Activated CD4-positive, alpha-beta memory T cell treated with anti-CD3 and anti-CD28 coated beads, Interleukin-2, amount 10 ng/mL, durations not matched to agents 7 days and 5 days (primary cell): ENCODE measurements around the gene MILR1. TPM values are rescaled to one million over a fixed set of nuclear protein-coding genes. Genes with fewer than 3 reads are reported as not detected.

Source experiments
- CTCF ChIA-PET: fragments of 350-600 bp; sonication (Branson Sonifier 250); formaldehyde crosslinking; loops from one replicate; lab custom pipeline; 2021; ENCODE audit warnings: antibody characterized with exemption, inconsistent platforms; lab: Charles Lee
- POLR2A ChIA-PET: fragments of 350-600 bp; sonication (Branson Sonifier 250); formaldehyde crosslinking; loops from one replicate; lab custom pipeline; 2021; ENCODE audit warnings: antibody characterized with exemption; lab: Charles Lee
- DNase-seq: peaks from one replicate; pipeline ENCODE4 v3.0.0-alpha.2; 2020
- H3K27ac Mint-ChIP-seq: one replicate; pipeline ENCODE4 v1.8.0; 2021; ENCODE audit warnings: mild to moderate bottlenecking, mixed read lengths
- H3K27me3 Mint-ChIP-seq: one replicate; pipeline ENCODE4 v1.8.0; 2021; ENCODE audit warnings: mixed read lengths
- H3K36me3 Mint-ChIP-seq: one replicate; pipeline ENCODE4 v1.8.0; 2021; ENCODE audit warnings: low read depth, mixed read lengths
- H3K4me1 Mint-ChIP-seq: one replicate; pipeline ENCODE4 v1.8.0; 2021; ENCODE audit warnings: mixed read lengths
- H3K4me3 Mint-ChIP-seq: one replicate; pipeline ENCODE4 v1.8.0; 2021; ENCODE audit warnings: mild to moderate bottlenecking, mixed read lengths
- H3K9me3 Mint-ChIP-seq: one replicate; pipeline ENCODE4 v1.8.0; 2021; ENCODE audit warnings: mixed read lengths
- total RNA-seq, 2 experiments: library from RNA; stranded (reverse); gene quantifications; one replicate each; pipeline ENCODE4 v1.2.3, GENCODE V29; 2021

MILR1 gene
- total RNA-seq, result under 1 TPM; 0.35 to 0.80 TPM

GRCh38 chr17:64448665-64449512 is at the start of gene MILR1:
Gene MILR1, plus strand, starts transcription at chr17:64449115. Its CDS starts 54 bp downstream, at chr17:64449169.
- Mint-ChIP-seq H3K27me3 (no peaks in the 10 kb centered on the region), H3K4me1 (peaks cover 22% of the 10 kb centered on the region), H3K36me3 (no peaks in the 10 kb centered on the region), H3K4me3 (no peak within 1 kb of the TSS), H3K9me3 (no peaks in the 10 kb centered on the region), H3K27ac (peak within 1 kb of the TSS; percentile 37)
- ChIA-PET POLR2A (interaction anchor here (0.7 to 1.2 kb wide), 2 partner anchors 8 to 174 kb away, joined by 4 read pairs; no protein-coding TSS in a partner anchor), CTCF (interaction anchor here (0.8 to 1.3 kb wide), 3 partner anchors 11 to 41 kb away, joined by 3 to 6 read pairs (median 3); no protein-coding TSS in a partner anchor)
- no peak for DNase-seq

GRCh38 chr17:64399767-64400156 is 49.2 kb upstream of the MILR1 start:
- Mint-ChIP-seq H3K4me3 (no peak overlapping the region), H3K9me3 (no peaks in the 10 kb centered on the region), H3K27ac (no peak overlapping the region), H3K4me1 (peaks cover 17% of the 10 kb centered on the region), H3K27me3 (peaks cover 1% of the 10 kb centered on the region), H3K36me3 (no peaks in the 10 kb centered on the region)
- CTCF ChIA-PET, result interaction anchor here (1.1 kb wide), 1 partner anchor 78 kb away, joined by 3 read pairs; no protein-coding TSS in a partner anchor
- no peak for DNase-seq
- POLR2A ChIA-PET, result no interaction called here

- Mint-ChIP-seq H3K27ac (no peak overlapping the region), H3K4me1 (peaks cover 17% of the 10 kb centered on the region), H3K4me3 (no peak overlapping the region), H3K9me3 (no peaks in the 10 kb centered on the region), H3K27me3 (peaks cover 1% of the 10 kb centered on the region), H3K36me3 (no peaks in the 10 kb centered on the region)
- DNase-seq, result no peak
- ChIA-PET POLR2A (no interaction called here), CTCF (no interaction called here)
Observed at GRCh38 chr17:64400642-64401041, 48.3 kb upstream of the MILR1 start.

- DNase-seq, result no peak
- no peak overlapping the region for H3K27ac Mint-ChIP-seq
- no peaks in the 10 kb centered on the region for H3K36me3 Mint-ChIP-seq
- ChIA-PET CTCF (interaction anchor here (0.9 to 1.1 kb wide), 3 partner anchors 17 to 81 kb away, joined by 3 to 4 read pairs (median 3); no protein-coding TSS in a partner anchor), POLR2A (no interaction called here)
- H3K4me3 Mint-ChIP-seq, result no peak overlapping the region
- H3K9me3 Mint-ChIP-seq, result no peaks in the 10 kb centered on the region
- H3K4me1 Mint-ChIP-seq, result peaks cover 15% of the 10 kb centered on the region
- H3K27me3 Mint-ChIP-seq, result peaks cover 1% of the 10 kb centered on the region
Observed at GRCh38 chr17:64401244-64401860, 47.6 kb upstream of the MILR1 start.

- Mint-ChIP-seq H3K36me3 (no peaks in the 10 kb centered on the region), H3K4me3 (no peak overlapping the region), H3K9me3 (no peaks in the 10 kb centered on the region)
Observed at GRCh38 chr17:64401941-64402340, 47.0 kb upstream of the MILR1 start.

GRCh38 chr17:64402469-64402868 is 46.4 kb upstream of the MILR1 start:
- ChIA-PET CTCF (interaction anchor here (0.7 to 1.1 kb wide), 3 partner anchors 18 to 167 kb away, joined by 3 to 4 read pairs (median 3); no protein-coding TSS in a partner anchor), POLR2A (no interaction called here)
- Mint-ChIP-seq H3K4me3 (no peak overlapping the region), H3K9me3 (no peaks in the 10 kb centered on the region), H3K36me3 (no peaks in the 10 kb centered on the region), H3K27me3 (no peaks in the 10 kb centered on the region), H3K4me1 (peaks cover 17% of the 10 kb centered on the region), H3K27ac (no peak overlapping the region)
- no peak for DNase-seq

More at GRCh38 chr17:64401941-64402340, 47.0 kb upstream of the MILR1 start:
- Mint-ChIP-seq H3K27ac (peak overlapping the region; percentile 32), H3K4me1 (peaks cover 17% of the 10 kb centered on the region), H3K27me3 (no peaks in the 10 kb centered on the region)
- POLR2A ChIA-PET, result no interaction called here
- CTCF ChIA-PET, result interaction anchor here (0.9 to 1.1 kb wide), 3 partner anchors 17 to 82 kb away, joined by 3 to 4 read pairs (median 3); no protein-coding TSS in a partner anchor
- no peak for DNase-seq

GRCh38 chr17:64403881-64404460 is 44.9 kb upstream of the MILR1 start:
- CTCF ChIA-PET, result no interaction called here
- Mint-ChIP-seq H3K36me3 (no peaks in the 10 kb centered on the region), H3K9me3 (no peaks in the 10 kb centered on the region), H3K4me1 (peaks cover 17% of the 10 kb centered on the region), H3K4me3 (no peak overlapping the region), H3K27ac (no peak overlapping the region), H3K27me3 (no peaks in the 10 kb centered on the region)
- POLR2A ChIA-PET, result no interaction called here
- no peak for DNase-seq

GRCh38 chr17:64406321-64407200 is 42.4 kb upstream of the MILR1 start:
- Mint-ChIP-seq H3K9me3 (no peaks in the 10 kb centered on the region), H3K36me3 (no peaks in the 10 kb centered on the region), H3K4me1 (peaks cover 11% of the 10 kb centered on the region), H3K27ac (no peak overlapping the region), H3K27me3 (no peaks in the 10 kb centered on the region), H3K4me3 (no peak overlapping the region)
- POLR2A ChIA-PET, result no interaction called here
- CTCF ChIA-PET, result interaction anchor here (2.2 kb wide), 1 partner anchor 12 kb away, joined by 6 read pairs; no protein-coding TSS in a partner anchor
- DNase-seq, result no peak

- no peaks in the 10 kb centered on the region for H3K9me3 Mint-ChIP-seq
- ChIA-PET CTCF (interaction anchor here (3.6 kb wide), 1 partner anchor 8 kb away, joined by 17 read pairs; no protein-coding TSS in a partner anchor), POLR2A (no interaction called here)
- no peaks in the 10 kb centered on the region for H3K36me3 Mint-ChIP-seq
- no peak overlapping the region for H3K4me3 Mint-ChIP-seq
- H3K4me1 Mint-ChIP-seq, result peaks cover 1% of the 10 kb centered on the region
- H3K27ac Mint-ChIP-seq, result no peak overlapping the region
- peaks cover 3% of the 10 kb centered on the region for H3K27me3 Mint-ChIP-seq
- no peak for DNase-seq
Observed at GRCh38 chr17:64410750-64411490, 38.0 kb upstream of the MILR1 start.

- no peak overlapping the region for H3K4me3 Mint-ChIP-seq
- no peaks in the 10 kb centered on the region for H3K9me3 Mint-ChIP-seq
- H3K27me3 Mint-ChIP-seq, result peaks cover 3% of the 10 kb centered on the region
- no peak for DNase-seq
- H3K27ac Mint-ChIP-seq, result no peak overlapping the region
- H3K4me1 Mint-ChIP-seq, result no peaks in the 10 kb centered on the region
- no peaks in the 10 kb centered on the region for H3K36me3 Mint-ChIP-seq
- ChIA-PET CTCF (interaction anchor here (0.7 to 1.8 kb wide), 4 partner anchors 21 to 92 kb away, joined by 3 to 5 read pairs (median 3); no protein-coding TSS in a partner anchor), POLR2A (no interaction called here)
Observed at GRCh38 chr17:64411999-64412771, 36.7 kb upstream of the MILR1 start.

GRCh38 chr17:64412944-64413381 is 36.0 kb upstream of the MILR1 start:
- Mint-ChIP-seq H3K4me3 (no peak overlapping the region), H3K27me3 (peaks cover 3% of the 10 kb centered on the region), H3K9me3 (no peaks in the 10 kb centered on the region), H3K36me3 (no peaks in the 10 kb centered on the region), H3K27ac (no peak overlapping the region), H3K4me1 (no peaks in the 10 kb centered on the region)
- ChIA-PET CTCF (interaction anchor here (0.8 to 1.8 kb wide), 3 partner anchors 77 to 93 kb away, joined by 3 to 5 read pairs (median 3); no protein-coding TSS in a partner anchor), POLR2A (no interaction called here)
- DNase-seq, result no peak
